BJ (cell line): Measurements from ENCODE around the gene BAIAP2L1. TPM values are rescaled to one million over a fixed set of nuclear protein-coding genes. Genes with fewer than 3 reads are reported as not detected.

Experiments used
- CTCF ChIA-PET: fragments of 350-600 bp; formaldehyde crosslinking; extraction: SDS; loops from one replicate; lab custom pipeline; 2021; ENCODE audit warnings: antibody characterized with exemption, inconsistent platforms; lab: Yijun Ruan, JAX
- POLR2A ChIA-PET: fragments of 300-600 bp; sonication (Branson Sonifier 250); formaldehyde crosslinking; extraction: SDS; loops from one replicate; lab custom pipeline; 2021; ENCODE audit warnings: antibody characterized with exemption; lab: Charles Lee
- DNase-seq: peaks from one replicate; pipeline ENCODE4 v3.0.0-alpha.2; 2011; ENCODE audit warnings: low read depth
- H3K27me3 ChIP-seq: 2 replicates; pipeline ENCODE4 v1.6.0; 2011; ENCODE audit warnings: low read length; ENCODE audit not compliant: control insufficient read depth, insufficient read depth
- H3K36me3 ChIP-seq: 2 replicates; pipeline ENCODE4 v1.5.1; 2011; ENCODE audit warnings: low read length; ENCODE audit not compliant: control insufficient read depth, insufficient read depth
- H3K4me3 ChIP-seq: 2 replicates; pipeline ENCODE4 v1.5.1; 2011; ENCODE audit warnings: low read depth, mild to moderate bottlenecking, control low read depth, low read length
- CTCF ChIP-seq: IDR thresholded peaks from 2 replicates; pipeline ENCODE4 v1.5.1; 2011; ENCODE audit warnings: low read depth, mild to moderate bottlenecking, control low read depth, inconsistent platforms, low read length, moderate library complexity; ENCODE audit not compliant: insufficient read depth
- polyA plus RNA-seq: library from polyadenylated mRNA; depleted of rRNA; stranded (reverse); fragments of >200 nt; gene quantifications from 2 replicates; pipeline ENCODE4 v1.2.3, GENCODE V29; 2011

Gene BAIAP2L1
- polyA plus RNA-seq, 1 experiment: 11.4 TPM

DNA sequence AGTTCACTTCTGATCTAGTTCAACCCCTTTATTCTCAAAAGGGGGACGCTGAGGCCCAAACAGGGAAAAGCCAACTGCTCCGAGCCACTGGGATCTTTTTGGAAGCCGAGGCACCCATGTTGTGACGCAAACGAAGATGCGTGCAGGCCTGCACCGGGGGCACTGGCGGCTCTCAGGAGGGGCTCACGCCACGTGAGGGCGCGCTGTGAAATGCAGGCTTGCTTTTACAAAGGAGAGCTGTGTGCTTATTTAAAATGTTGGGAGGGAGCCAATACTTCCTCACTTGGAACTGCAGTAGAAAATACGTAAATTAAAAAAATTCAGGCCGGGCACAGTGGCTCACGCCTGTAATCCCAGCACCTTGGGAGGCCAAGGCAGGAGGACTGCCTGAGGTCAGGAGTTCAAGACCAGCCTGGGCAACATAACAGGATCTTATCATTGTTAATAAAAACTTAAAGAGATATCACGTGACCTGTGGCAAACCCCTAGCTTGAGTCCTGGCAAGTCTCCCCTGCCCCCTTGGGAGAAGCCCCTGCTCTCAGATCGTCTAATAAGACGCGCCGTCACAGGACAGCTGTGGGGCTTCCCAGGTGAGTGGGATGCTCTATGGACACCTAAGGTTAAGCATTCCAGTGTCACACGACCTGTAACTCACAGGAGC is 103.1 kb downstream of the BAIAP2L1 start:
- Histone ChIP-seq H3K4me3 (no peak overlapping the region), H3K27me3 (no peaks in the 10 kb centered on the region), H3K36me3 (peaks cover 17% of the 10 kb centered on the region)
- ChIA-PET CTCF (interaction anchor here (0.6 to 1.8 kb wide), 3 partner anchors 98 to 112 kb away, joined by 3 to 9 read pairs (median 4); partner anchors contain the start of gene BAIAP2L1), POLR2A (no interaction called here)
- TF ChIP-seq CTCF: no peak
- DNase-seq: no peak

- Histone ChIP-seq H3K27me3 (no peaks in the 10 kb centered on the region), H3K36me3 (peaks cover 22% of the 10 kb centered on the region), H3K4me3 (no peak overlapping the region)
- TF ChIP-seq CTCF: no peak
- no peak for DNase-seq
- CTCF ChIA-PET: interaction anchor here (1.7 kb wide), 1 partner anchor 106 kb away, joined by 9 read pairs; the partner anchor contains the start of gene BAIAP2L1
- POLR2A ChIA-PET: no interaction called here
Observed at GRCh38 chr7:98296833-98297232, 104.1 kb downstream of the BAIAP2L1 start.

DNA sequence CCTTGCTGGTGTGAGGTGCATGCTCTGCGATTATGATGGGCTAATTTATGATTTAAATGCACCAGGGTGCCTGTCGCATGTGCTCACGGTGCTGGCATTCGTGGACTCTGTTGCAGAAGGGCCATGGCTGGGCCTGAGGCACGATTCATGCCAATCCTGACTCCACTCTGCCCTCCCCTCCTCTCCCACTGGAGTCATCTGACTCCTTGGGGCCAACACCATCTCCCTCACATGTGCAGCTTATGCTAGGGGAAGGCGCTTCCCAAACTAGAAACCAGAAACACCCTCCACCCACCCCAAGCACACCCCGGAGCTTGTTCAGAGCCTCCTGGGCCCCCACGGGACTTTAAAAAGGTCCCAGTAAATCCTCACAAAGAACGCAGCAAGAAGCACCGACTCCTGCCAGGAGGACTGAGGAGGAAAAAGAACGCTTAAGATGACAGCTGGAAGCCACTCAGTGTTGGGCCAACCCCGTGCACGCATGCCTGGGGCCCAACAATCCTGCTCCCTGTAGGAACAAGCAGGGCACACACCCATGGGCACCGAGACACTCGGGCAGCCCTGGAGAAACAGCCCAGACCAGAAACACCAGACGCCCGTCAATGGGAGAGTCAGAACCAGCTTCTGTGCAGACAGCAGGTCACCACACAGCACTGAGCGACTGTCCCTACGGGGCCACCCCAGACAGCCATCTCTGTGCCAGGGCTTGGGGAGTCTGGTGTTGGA is 105.3 kb downstream of the BAIAP2L1 start:
- ChIA-PET POLR2A (no interaction called here), CTCF (interaction anchor here (0.6 to 4.3 kb wide), 5 partner anchors 25 to 507 kb away, joined by 3 to 49 read pairs (median 3); partner anchors contain the start of gene BAIAP2L1)
- H3K4me3 ChIP-seq: no peak overlapping the region

GRCh38 chr7:98294798-98295382 is 106.0 kb downstream of the BAIAP2L1 start:
- DNase-seq: no peak
- Histone ChIP-seq H3K4me3 (no peak overlapping the region), H3K27me3 (no peaks in the 10 kb centered on the region), H3K36me3 (peaks cover 26% of the 10 kb centered on the region)
- peak; percentile 81 for TF ChIP-seq CTCF
- ChIA-PET POLR2A (no interaction called here), CTCF (interaction anchor here (0.7 to 4.3 kb wide), 8 partner anchors 10 to 544 kb away, joined by 3 to 49 read pairs (median 4); partner anchors contain the start of gene BAIAP2L1)

More for the DNA sequence above, 105.3 kb downstream of the BAIAP2L1 start:
- TF ChIP-seq CTCF: no peak
- H3K27me3 ChIP-seq: no peaks in the 10 kb centered on the region
- no peak for DNase-seq
- peaks cover 25% of the 10 kb centered on the region for H3K36me3 ChIP-seq

GRCh38 chr7:98294326-98294725 is 106.6 kb downstream of the BAIAP2L1 start:
- H3K27me3 ChIP-seq: no peaks in the 10 kb centered on the region
- ChIA-PET CTCF (interaction anchor here (0.7 to 4.3 kb wide), 8 partner anchors 9 to 545 kb away, joined by 3 to 49 read pairs (median 4); partner anchors contain the start of gene BAIAP2L1), POLR2A (no interaction called here)
- no peak for TF ChIP-seq CTCF
- no peak overlapping the region for H3K4me3 ChIP-seq
- no peak for DNase-seq
- peaks cover 26% of the 10 kb centered on the region for H3K36me3 ChIP-seq
